Bronchial epithelial cell (primary cell): Measurements from ENCODE around the gene DDAH1. TPM values are rescaled to one million over a fixed set of nuclear protein-coding genes. Genes with fewer than 3 reads are reported as not detected.

Source experiments
- DNase-seq: peaks from one replicate; pipeline ENCODE4 v3.0.0-alpha.2; 2010; ENCODE audit warnings: low read depth
- FAIRE-seq: peaks from 2 replicates; lab custom pipeline; 2011; peaks lifted over from hg19 to GRCh38; lab: Jason Lieb, UNC
- H3K27me3 ChIP-seq: 2 replicates; pipeline ENCODE4 v1.5.1; 2011; ENCODE audit warnings: low read length; ENCODE audit not compliant: control insufficient read depth, insufficient read depth
- H3K36me3 ChIP-seq: 2 replicates; pipeline ENCODE4 v1.5.1; 2011; ENCODE audit warnings: low read length; ENCODE audit not compliant: control insufficient read depth, insufficient read depth
- H3K4me3 ChIP-seq: 2 replicates; pipeline ENCODE4 v1.5.1; 2011; ENCODE audit warnings: mild to moderate bottlenecking, low read depth, low read length, control low read depth
- total RNA-seq: library from RNA; depleted of rRNA; stranded (reverse); fragments of >200 nt; gene quantifications from 2 replicates; pipeline ENCODE4 v1.2.1, GENCODE V29; 2014
- TF ChIP-seq, protein P1 (sequence below): IDR thresholded peaks from 2 replicates; pipeline ENCODE4 v1.5.1; 2011; ENCODE audit warnings: mild to moderate bottlenecking, moderate library complexity, low read length, control low read depth, inconsistent platforms; ENCODE audit not compliant: insufficient read depth, severe bottlenecking

Gene DDAH1
- total RNA-seq, 1 donor from 2014 or later = 1.6 TPM

- no peak for FAIRE-seq
- TF ChIP-seq, protein P1, sequence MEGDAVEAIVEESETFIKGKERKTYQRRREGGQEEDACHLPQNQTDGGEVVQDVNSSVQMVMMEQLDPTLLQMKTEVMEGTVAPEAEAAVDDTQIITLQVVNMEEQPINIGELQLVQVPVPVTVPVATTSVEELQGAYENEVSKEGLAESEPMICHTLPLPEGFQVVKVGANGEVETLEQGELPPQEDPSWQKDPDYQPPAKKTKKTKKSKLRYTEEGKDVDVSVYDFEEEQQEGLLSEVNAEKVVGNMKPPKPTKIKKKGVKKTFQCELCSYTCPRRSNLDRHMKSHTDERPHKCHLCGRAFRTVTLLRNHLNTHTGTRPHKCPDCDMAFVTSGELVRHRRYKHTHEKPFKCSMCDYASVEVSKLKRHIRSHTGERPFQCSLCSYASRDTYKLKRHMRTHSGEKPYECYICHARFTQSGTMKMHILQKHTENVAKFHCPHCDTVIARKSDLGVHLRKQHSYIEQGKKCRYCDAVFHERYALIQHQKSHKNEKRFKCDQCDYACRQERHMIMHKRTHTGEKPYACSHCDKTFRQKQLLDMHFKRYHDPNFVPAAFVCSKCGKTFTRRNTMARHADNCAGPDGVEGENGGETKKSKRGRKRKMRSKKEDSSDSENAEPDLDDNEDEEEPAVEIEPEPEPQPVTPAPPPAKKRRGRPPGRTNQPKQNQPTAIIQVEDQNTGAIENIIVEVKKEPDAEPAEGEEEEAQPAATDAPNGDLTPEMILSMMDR = no peak
- no peak for DNase-seq
- Histone ChIP-seq H3K4me3 (no peak overlapping the region), H3K27me3 (no peaks in the 10 kb centered on the region), H3K36me3 (no peaks in the 10 kb centered on the region)
Measured at GRCh38 chr1:85303440-85304162, 161.4 kb downstream of the DDAH1 start.

DNA sequence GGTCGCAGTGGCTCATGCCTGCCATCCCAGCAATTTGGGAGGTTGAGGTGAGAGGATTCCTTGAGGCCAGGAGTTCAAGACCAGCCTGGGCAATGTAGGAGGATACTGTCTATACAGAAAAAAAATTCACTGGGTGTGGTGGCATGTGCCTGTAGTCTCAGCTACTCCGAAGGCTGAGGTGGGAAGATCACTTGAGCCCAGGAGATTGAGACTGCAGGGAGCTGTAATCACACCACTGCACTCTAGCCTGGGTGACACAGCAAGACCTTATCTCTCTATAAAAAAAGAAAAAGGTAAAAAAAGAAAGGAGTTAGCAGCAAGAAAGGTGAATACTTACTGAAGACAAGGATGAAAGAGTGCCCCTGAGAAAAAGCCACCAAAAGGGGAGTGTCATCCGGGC is 164.8 kb downstream of the DDAH1 start:
- H3K27me3 ChIP-seq = no peaks in the 10 kb centered on the region
- no peaks in the 10 kb centered on the region for H3K36me3 ChIP-seq
- H3K4me3 ChIP-seq = no peak overlapping the region
- no peak for DNase-seq
- no peak for FAIRE-seq
- TF ChIP-seq, protein P1 = no peak

- peak; percentile 98 for DNase-seq
- peak; percentile 40 for FAIRE-seq
- Histone ChIP-seq H3K36me3 (no peaks in the 10 kb centered on the region), H3K27me3 (no peaks in the 10 kb centered on the region), H3K4me3 (no peak overlapping the region)
- TF ChIP-seq, protein P1 = no peak
Measured at GRCh38 chr1:85297855-85298629, 166.9 kb downstream of the DDAH1 start.

GRCh38 chr1:85297538-85297854 is 167.5 kb downstream of the DDAH1 start:
- Histone ChIP-seq H3K36me3 (no peaks in the 10 kb centered on the region), H3K4me3 (no peak overlapping the region), H3K27me3 (no peaks in the 10 kb centered on the region)
- DNase-seq (no peak), FAIRE-seq (no peak)
- TF ChIP-seq, protein P1 = no peak

GRCh38 chr1:85296980-85297379 is 168.0 kb downstream of the DDAH1 start:
- FAIRE-seq (no peak), DNase-seq (peak; percentile 80)
- TF ChIP-seq, protein P1 = no peak
- no peaks in the 10 kb centered on the region for H3K36me3 ChIP-seq
- H3K4me3 ChIP-seq = no peak overlapping the region
- no peaks in the 10 kb centered on the region for H3K27me3 ChIP-seq
